Lower leg skin (tissue), 3 donors: ENCODE results near the gene RBCK1.

Source experiments
- POLR2A ChIP-seq, 2 donors: fragments of 450-650 bp; IDR thresholded peaks; one replicate each; pipeline ENCODE4 v1.6.1; 2016 to 2017; ENCODE audit warnings: antibody characterized with exemption in 2 of 2, mild to moderate bottlenecking in 1 of 2, moderate library complexity in 1 of 2
- TF ChIP-seq, protein P1 (sequence below), 3 donors: fragments of 450-650 bp; IDR thresholded peaks; one replicate each; pipeline ENCODE4 v1.5.1; 2016; ENCODE audit warnings: antibody characterized with exemption in 3 of 3, mild to moderate bottlenecking in 3 of 3, moderate library complexity in 2 of 3

DNA sequence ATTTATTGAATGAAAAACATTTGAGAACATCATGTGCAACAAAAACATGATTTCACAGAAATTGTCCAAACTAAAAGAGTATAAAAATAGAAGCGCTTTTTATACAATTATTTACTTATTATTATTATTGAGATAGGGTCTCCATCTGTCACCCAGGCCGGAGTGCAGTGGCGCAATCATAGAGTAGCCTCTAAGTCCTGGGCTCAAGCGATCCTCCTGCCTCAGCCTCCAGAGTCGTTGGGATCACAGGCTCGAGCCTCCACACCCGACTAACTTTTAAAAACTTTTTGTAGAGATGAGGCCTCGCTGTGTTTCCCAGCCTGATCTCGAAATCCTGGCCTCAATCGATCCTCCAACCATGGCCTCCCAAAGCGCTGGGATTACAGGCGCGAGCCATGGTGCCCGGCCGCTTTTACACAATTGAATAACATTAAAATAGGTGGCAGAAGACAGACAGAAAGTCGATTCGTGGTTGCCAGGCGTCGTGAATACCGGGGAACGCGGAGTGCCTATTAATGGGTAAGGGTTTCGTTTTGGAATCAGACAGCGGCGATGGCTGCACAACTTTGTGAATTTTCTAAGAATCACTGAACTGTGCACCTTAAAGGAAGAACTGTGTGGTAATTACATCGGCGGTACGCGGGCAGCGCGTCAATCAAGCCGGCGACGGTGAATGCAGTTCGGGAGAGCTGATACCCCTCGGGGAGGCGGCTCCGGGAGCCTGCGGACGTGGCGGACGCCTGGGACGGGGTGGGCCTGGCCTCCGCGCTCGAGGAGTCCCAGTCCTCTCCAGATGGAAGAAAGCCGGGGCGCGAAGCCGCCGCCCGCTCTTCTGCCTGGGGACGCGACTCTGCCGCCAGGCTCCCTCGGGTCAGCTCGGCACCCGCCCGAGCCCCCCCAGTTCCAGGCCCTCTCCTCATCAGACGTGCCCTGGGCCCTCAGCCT, 53.4 kb downstream of the RBCK1 start:
- TF ChIP-seq, protein P1, sequence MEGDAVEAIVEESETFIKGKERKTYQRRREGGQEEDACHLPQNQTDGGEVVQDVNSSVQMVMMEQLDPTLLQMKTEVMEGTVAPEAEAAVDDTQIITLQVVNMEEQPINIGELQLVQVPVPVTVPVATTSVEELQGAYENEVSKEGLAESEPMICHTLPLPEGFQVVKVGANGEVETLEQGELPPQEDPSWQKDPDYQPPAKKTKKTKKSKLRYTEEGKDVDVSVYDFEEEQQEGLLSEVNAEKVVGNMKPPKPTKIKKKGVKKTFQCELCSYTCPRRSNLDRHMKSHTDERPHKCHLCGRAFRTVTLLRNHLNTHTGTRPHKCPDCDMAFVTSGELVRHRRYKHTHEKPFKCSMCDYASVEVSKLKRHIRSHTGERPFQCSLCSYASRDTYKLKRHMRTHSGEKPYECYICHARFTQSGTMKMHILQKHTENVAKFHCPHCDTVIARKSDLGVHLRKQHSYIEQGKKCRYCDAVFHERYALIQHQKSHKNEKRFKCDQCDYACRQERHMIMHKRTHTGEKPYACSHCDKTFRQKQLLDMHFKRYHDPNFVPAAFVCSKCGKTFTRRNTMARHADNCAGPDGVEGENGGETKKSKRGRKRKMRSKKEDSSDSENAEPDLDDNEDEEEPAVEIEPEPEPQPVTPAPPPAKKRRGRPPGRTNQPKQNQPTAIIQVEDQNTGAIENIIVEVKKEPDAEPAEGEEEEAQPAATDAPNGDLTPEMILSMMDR (IDR thresholded peaks at IDR 0.05): no peak
- TF ChIP-seq POLR2A (IDR thresholded peaks at IDR 0.05): no peak
